ENCODE results near the gene TRIM24. TPM values are rescaled to one million over a fixed set of nuclear protein-coding genes. Genes with fewer than 3 reads are reported as not detected.

Gene TRIM24
- total and polyA plus RNA-seq, 2 experiments from 2014 or later: 47.8 to 63.1 TPM

- Histone ChIP-seq H3K36me3 (replicated peaks; ENCODE audit: insufficient read depth, low read depth) (no peaks in the 10 kb centered on the region), H3K79me2 (peaks cover 100% of the 10 kb centered on the region), H3K27ac (no peak overlapping the region), H3K27me3 (no peaks in the 10 kb centered on the region), H4K20me1 (ENCODE audit: insufficient read depth, poor library complexity, severe bottlenecking) (peaks cover 61% of the 10 kb centered on the region), H3K4me3 (no peak overlapping the region), H3K9me3 (ENCODE audit: low read depth) (no peaks in the 10 kb centered on the region), H3K4me2 (no peak overlapping the region), H3K4me1 (ENCODE audit: insufficient read depth) (no peaks in the 10 kb centered on the region), H3K9me2 (replicated peaks; ENCODE audit: insufficient read depth) (no peaks in the 10 kb centered on the region), H2AFZ (no peak overlapping the region)
- DNase-seq (ENCODE audit: low spot score): no peak
- 81% methylated on average over 4 of the region's 4 CpGs for WGBS (ENCODE audit: low lambda C conversion rate, missing lambda C conversion rate)
- TF ChIP-seq EZH2 (IDR thresholded peaks at IDR 0.05; ENCODE audit: borderline replicate concordance) (no peak), EZH2phosphoT487 (IDR thresholded peaks at IDR 0.05; ENCODE audit: low read depth, severe bottlenecking, unreplicated experiment) (no peak)
- TF ChIP-seq, protein P1, sequence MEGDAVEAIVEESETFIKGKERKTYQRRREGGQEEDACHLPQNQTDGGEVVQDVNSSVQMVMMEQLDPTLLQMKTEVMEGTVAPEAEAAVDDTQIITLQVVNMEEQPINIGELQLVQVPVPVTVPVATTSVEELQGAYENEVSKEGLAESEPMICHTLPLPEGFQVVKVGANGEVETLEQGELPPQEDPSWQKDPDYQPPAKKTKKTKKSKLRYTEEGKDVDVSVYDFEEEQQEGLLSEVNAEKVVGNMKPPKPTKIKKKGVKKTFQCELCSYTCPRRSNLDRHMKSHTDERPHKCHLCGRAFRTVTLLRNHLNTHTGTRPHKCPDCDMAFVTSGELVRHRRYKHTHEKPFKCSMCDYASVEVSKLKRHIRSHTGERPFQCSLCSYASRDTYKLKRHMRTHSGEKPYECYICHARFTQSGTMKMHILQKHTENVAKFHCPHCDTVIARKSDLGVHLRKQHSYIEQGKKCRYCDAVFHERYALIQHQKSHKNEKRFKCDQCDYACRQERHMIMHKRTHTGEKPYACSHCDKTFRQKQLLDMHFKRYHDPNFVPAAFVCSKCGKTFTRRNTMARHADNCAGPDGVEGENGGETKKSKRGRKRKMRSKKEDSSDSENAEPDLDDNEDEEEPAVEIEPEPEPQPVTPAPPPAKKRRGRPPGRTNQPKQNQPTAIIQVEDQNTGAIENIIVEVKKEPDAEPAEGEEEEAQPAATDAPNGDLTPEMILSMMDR (IDR thresholded peaks at IDR 0.05; ENCODE audit: poor library complexity): no peak
Measured at GRCh38 chr7:138502023-138502767, 42.1 kb downstream of the TRIM24 start.

GRCh38 chr7:138505361-138505873 lies 45.4 kb downstream of the TRIM24 start:
- Histone ChIP-seq H3K9me2 (replicated peaks; ENCODE audit: insufficient read depth) (no peaks in the 10 kb centered on the region), H3K36me3 (replicated peaks; ENCODE audit: insufficient read depth, low read depth) (no peaks in the 10 kb centered on the region), H3K4me1 (ENCODE audit: insufficient read depth) (no peaks in the 10 kb centered on the region), H2AFZ (no peak overlapping the region), H4K20me1 (ENCODE audit: insufficient read depth, poor library complexity, severe bottlenecking) (peaks cover 44% of the 10 kb centered on the region), H3K4me3 (no peak overlapping the region), H3K79me2 (peaks cover 100% of the 10 kb centered on the region), H3K27me3 (no peaks in the 10 kb centered on the region), H3K27ac (no peak overlapping the region), H3K9me3 (ENCODE audit: low read depth) (no peaks in the 10 kb centered on the region), H3K4me2 (no peak overlapping the region)
- TF ChIP-seq EZH2phosphoT487 (IDR thresholded peaks at IDR 0.05; ENCODE audit: low read depth, severe bottlenecking, unreplicated experiment) (no peak), EZH2 (IDR thresholded peaks at IDR 0.05; ENCODE audit: borderline replicate concordance) (no peak)
- TF ChIP-seq, protein P1 (IDR thresholded peaks at IDR 0.05; ENCODE audit: poor library complexity): no peak
- WGBS (ENCODE audit: low lambda C conversion rate, missing lambda C conversion rate): 98% methylated on average over 2 of the region's 2 CpGs
- DNase-seq (ENCODE audit: low spot score): no peak

GRCh38 chr7:138506764-138507163 lies 46.7 kb downstream of the TRIM24 start:
- Histone ChIP-seq H3K27ac (no peak overlapping the region), H2AFZ (no peak overlapping the region), H3K4me3 (no peak overlapping the region), H3K9me3 (ENCODE audit: low read depth) (no peaks in the 10 kb centered on the region), H3K79me2 (peaks cover 100% of the 10 kb centered on the region), H3K27me3 (no peaks in the 10 kb centered on the region), H4K20me1 (ENCODE audit: insufficient read depth, poor library complexity, severe bottlenecking) (peaks cover 30% of the 10 kb centered on the region), H3K36me3 (replicated peaks; ENCODE audit: insufficient read depth, low read depth) (peaks cover 5% of the 10 kb centered on the region), H3K4me2 (no peak overlapping the region), H3K9me2 (replicated peaks; ENCODE audit: insufficient read depth) (no peaks in the 10 kb centered on the region), H3K4me1 (ENCODE audit: insufficient read depth) (no peaks in the 10 kb centered on the region)
- TF ChIP-seq, protein P1 (IDR thresholded peaks at IDR 0.05; ENCODE audit: poor library complexity): no peak
- TF ChIP-seq EZH2 (IDR thresholded peaks at IDR 0.05; ENCODE audit: borderline replicate concordance): no peak
- TF ChIP-seq EZH2phosphoT487 (IDR thresholded peaks at IDR 0.05; ENCODE audit: low read depth, severe bottlenecking, unreplicated experiment): no peak
- DNase-seq (ENCODE audit: low spot score): no peak
- 46% methylated on average over 1 of the region's 1 CpG for WGBS (ENCODE audit: low lambda C conversion rate, missing lambda C conversion rate)

All from hepatocyte (in vitro differentiated cells).